ENCODE measurements around the gene CBX5.

DNA sequence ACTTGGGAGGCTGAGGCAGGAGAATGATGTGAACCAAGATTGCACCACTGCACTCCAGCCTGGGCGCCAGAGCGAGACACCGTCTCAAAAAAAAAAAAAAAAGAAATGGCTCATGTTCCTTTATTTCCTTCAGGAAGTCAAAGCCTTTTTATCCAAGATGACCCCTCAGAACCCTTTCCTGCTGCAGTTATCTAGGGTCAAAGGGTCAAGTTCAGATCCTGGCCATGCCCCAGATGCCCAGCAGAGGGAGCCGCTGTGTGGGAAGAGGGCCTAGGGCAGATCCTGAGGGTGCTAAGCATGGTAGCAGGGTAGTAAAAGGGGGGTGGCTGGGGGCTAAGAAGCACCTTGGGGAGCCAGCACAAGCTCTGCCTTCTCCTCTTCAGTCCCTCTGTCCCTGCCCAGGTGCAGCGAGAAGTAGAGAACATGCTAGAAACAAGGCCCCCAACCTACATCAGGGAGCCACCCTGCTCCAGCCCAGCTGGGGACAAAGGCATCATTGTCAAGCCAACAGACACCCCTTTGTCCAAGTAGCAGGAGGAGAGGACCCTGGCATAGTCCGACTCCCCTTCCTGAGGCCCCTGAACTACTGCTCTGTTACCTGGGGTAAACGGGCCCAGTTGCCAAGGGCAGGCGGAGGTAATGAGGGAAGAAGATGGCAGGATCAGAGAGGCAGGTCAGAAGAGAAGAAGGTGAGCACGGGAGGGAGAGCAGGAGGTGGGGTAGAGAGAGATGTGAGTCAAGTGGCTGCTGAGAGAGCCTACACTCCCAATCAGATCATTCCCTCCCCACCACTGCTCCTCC lies 14.4 kb upstream of the CBX5 start:
- TF ChIP-seq, protein P1, sequence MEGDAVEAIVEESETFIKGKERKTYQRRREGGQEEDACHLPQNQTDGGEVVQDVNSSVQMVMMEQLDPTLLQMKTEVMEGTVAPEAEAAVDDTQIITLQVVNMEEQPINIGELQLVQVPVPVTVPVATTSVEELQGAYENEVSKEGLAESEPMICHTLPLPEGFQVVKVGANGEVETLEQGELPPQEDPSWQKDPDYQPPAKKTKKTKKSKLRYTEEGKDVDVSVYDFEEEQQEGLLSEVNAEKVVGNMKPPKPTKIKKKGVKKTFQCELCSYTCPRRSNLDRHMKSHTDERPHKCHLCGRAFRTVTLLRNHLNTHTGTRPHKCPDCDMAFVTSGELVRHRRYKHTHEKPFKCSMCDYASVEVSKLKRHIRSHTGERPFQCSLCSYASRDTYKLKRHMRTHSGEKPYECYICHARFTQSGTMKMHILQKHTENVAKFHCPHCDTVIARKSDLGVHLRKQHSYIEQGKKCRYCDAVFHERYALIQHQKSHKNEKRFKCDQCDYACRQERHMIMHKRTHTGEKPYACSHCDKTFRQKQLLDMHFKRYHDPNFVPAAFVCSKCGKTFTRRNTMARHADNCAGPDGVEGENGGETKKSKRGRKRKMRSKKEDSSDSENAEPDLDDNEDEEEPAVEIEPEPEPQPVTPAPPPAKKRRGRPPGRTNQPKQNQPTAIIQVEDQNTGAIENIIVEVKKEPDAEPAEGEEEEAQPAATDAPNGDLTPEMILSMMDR (IDR thresholded peaks at IDR 0.05): peak; percentile 76
- no peak for TF ChIP-seq POLR2AphosphoS5 (IDR thresholded peaks at IDR 0.05; ENCODE audit: low read depth, low read length)
- no peak for TF ChIP-seq YY1 (IDR thresholded peaks at IDR 0.05; ENCODE audit: low read depth)
- no peak for TF ChIP-seq FOXJ3 (CRISPR knock-in tag; IDR thresholded peaks at IDR 0.05)
- no peak for TF ChIP-seq EP300 (IDR thresholded peaks at IDR 0.05; ENCODE audit: borderline replicate concordance in 1 of 2, low read depth in 1 of 2, low read length in 1 of 2)

Data from SK-N-SH (cell line).